Cardiac muscle cell (in vitro differentiated cells and primary cell): ENCODE results near the gene SH3RF3. TPM values are rescaled to one million over a fixed set of nuclear protein-coding genes. Genes with fewer than 3 reads are reported as not detected.

ENCODE experiments used
- DNase-seq, 2 donors: peaks; one replicate each; pipeline versions ENCODE4 v3.0.0 to v3.0.0-alpha.2; 2010 to 2017; ENCODE audit warnings: low read depth in 1 of 2, low spot score in 1 of 2
- H3K27ac ChIP-seq: fragments of 200-600 bp; sonication (generic); 2 replicates; pipeline ENCODE4 v1.5.1; 2016
- H3K27me3 ChIP-seq: fragments of 200-600 bp; sonication (generic); 2 replicates; pipeline ENCODE4 v1.6.0; 2016; ENCODE audit warnings: control low read depth
- H3K36me3 ChIP-seq: fragments of 200-600 bp; sonication (generic); 2 replicates; pipeline ENCODE4 v1.5.1; 2016; ENCODE audit warnings: control low read depth
- H3K4me1 ChIP-seq: fragments of 200-600 bp; sonication (generic); 2 replicates; pipeline ENCODE4 v1.8.1; 2017; ENCODE audit warnings: low read depth, mild to moderate bottlenecking, mixed run types
- H3K4me3 ChIP-seq: fragments of 200-600 bp; sonication (generic); 2 replicates; pipeline ENCODE4 v1.5.1; 2016; ENCODE audit warnings: mild to moderate bottlenecking
- H3K9me3 ChIP-seq: fragments of 200-600 bp; sonication (generic); 2 replicates; pipeline ENCODE4 v1.5.1; 2017; ENCODE audit warnings: low read depth, mild to moderate bottlenecking, control low read depth
- polyA plus RNA-seq: library from polyadenylated mRNA; unstranded; fragments of >200 nt; fragmentation: Nextera tagmentation; extraction: Ambion mirVana; gene quantifications from 2 replicates; pipeline ENCODE4 v1.2.1, GENCODE V29; 2016
- total RNA-seq: library from RNA; depleted of rRNA; stranded (reverse); fragments of >200 nt; gene quantifications from 2 replicates; pipeline ENCODE4 v1.2.3, GENCODE V29; 2016
- TF ChIP-seq, protein P1 (sequence below): IDR thresholded peaks from 2 replicates; pipeline ENCODE4 v1.5.1; 2012; ENCODE audit warnings: low read depth, mild to moderate bottlenecking, low read length

SH3RF3 gene
- total and polyA plus RNA-seq, 2 experiments from 2014 or later = 1.2 to 1.7 TPM

DNA sequence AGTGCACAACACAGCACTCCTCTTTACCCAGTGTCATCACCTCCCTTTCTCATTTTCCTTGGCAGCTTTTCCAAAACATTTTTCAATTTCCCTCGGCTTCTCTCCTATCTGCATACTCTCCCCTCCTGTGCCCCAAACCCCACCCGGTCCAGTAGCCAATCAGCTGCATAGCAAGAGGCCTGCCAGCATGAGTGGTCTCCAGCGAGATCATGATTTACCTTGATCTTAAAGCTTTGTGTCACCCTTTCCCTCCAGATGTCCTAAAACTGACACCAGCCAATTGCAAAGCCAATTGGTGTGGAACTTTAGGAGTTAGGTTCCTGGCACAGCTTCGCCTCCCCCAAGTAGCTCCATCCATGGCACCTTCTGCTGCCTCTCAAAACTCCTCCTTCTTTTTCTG is 45.2 kb upstream of the SH3RF3 start:
- Histone ChIP-seq H3K27me3 (no peaks in the 10 kb centered on the region), H3K9me3 (no peaks in the 10 kb centered on the region), H3K27ac (no peak overlapping the region), H3K36me3 (no peaks in the 10 kb centered on the region), H3K4me3 (no peak overlapping the region), H3K4me1 (no peaks in the 10 kb centered on the region)
- TF ChIP-seq, protein P1, sequence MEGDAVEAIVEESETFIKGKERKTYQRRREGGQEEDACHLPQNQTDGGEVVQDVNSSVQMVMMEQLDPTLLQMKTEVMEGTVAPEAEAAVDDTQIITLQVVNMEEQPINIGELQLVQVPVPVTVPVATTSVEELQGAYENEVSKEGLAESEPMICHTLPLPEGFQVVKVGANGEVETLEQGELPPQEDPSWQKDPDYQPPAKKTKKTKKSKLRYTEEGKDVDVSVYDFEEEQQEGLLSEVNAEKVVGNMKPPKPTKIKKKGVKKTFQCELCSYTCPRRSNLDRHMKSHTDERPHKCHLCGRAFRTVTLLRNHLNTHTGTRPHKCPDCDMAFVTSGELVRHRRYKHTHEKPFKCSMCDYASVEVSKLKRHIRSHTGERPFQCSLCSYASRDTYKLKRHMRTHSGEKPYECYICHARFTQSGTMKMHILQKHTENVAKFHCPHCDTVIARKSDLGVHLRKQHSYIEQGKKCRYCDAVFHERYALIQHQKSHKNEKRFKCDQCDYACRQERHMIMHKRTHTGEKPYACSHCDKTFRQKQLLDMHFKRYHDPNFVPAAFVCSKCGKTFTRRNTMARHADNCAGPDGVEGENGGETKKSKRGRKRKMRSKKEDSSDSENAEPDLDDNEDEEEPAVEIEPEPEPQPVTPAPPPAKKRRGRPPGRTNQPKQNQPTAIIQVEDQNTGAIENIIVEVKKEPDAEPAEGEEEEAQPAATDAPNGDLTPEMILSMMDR = no peak
- no peak for DNase-seq

DNA sequence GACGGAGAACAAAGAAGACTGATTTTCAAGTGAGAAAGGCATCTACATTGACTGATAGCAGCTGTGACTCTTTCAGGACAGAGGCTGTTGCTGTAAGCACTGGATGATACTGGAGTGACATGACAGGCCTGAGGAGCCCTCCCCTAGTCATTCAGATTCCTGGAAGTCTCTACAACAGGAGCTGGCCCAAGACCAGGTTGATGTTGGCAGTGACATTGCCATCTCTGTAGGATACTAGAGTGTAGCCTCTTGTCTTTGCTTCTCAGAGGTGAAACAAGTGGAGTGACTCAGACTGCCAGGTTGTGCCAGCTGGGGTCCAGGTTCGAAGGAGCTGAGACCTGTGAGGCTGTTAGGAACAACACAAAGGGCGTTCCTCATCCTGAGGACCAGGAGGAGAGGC is 44.7 kb upstream of the SH3RF3 start:
- no peak overlapping the region for H3K27ac ChIP-seq
- no peaks in the 10 kb centered on the region for H3K4me1 ChIP-seq
- no peak for DNase-seq
- H3K27me3 ChIP-seq = no peaks in the 10 kb centered on the region
- no peaks in the 10 kb centered on the region for H3K36me3 ChIP-seq
- no peaks in the 10 kb centered on the region for H3K9me3 ChIP-seq
- no peak overlapping the region for H3K4me3 ChIP-seq
- TF ChIP-seq, protein P1 = no peak

DNA sequence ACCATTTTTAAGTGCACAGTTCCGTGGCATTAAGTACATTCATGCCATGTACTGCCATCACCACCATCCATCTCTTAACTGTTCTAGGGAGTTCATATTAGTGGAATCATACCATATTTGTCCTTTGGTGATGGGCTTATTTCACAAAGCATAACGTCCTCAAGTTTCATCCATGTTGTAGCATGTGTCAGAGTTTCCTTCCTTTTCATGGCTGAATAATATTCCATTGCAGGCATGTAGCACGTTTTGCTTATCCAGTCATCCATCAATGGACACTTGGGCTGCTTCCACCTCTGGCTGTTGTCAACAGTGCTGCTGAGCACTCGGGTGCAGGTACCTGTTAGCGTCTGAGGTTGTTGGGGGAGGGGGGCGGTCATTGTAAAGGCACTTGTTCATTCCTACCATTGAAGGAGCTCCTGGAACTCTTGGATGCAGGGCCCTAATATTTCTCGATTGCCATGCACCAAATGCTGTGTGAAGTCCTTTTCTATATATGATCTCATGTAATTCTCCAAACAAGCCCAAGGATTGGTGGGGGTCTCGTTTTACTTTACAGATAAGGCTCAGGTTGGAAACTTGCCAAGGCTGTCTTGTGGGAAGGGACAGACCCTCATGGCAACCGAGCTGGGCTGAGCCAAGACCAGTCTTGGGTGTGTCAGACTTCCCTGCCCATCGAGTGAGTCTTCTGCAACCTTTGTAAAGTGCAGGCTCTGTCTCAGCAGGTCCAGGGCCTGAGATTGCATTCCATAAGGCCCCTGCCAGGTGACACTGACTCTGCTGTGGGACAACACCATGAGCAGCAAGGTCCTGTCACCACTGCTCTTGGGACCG is 42.9 kb upstream of the SH3RF3 start:
- H3K4me1 ChIP-seq = no peaks in the 10 kb centered on the region
- H3K36me3 ChIP-seq = no peaks in the 10 kb centered on the region
- H3K4me3 ChIP-seq = no peak overlapping the region
- no peak for DNase-seq
- TF ChIP-seq, protein P1 = no peak
- H3K27ac ChIP-seq = no peak overlapping the region
- no peaks in the 10 kb centered on the region for H3K9me3 ChIP-seq
- H3K27me3 ChIP-seq = no peaks in the 10 kb centered on the region

DNA sequence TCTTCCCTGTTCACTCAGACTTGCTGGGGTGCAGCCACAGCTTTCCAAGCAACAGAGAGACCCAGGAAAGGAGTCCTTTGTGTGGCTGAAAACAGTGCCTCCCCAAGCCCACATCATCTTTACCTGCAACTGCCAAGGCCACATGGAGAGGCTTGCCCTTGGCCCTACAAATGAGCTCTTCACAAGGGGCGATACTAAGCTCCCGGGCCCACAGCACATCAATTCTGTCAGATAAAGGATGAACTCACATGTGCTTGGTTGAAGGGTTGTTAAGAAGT is 42.3 kb upstream of the SH3RF3 start:
- H3K36me3 ChIP-seq = no peaks in the 10 kb centered on the region
- DNase-seq = no peak
- no peak overlapping the region for H3K27ac ChIP-seq
- H3K9me3 ChIP-seq = no peaks in the 10 kb centered on the region
- H3K27me3 ChIP-seq = no peaks in the 10 kb centered on the region
- TF ChIP-seq, protein P1 = no peak
- H3K4me1 ChIP-seq = no peaks in the 10 kb centered on the region
- no peak overlapping the region for H3K4me3 ChIP-seq

DNA sequence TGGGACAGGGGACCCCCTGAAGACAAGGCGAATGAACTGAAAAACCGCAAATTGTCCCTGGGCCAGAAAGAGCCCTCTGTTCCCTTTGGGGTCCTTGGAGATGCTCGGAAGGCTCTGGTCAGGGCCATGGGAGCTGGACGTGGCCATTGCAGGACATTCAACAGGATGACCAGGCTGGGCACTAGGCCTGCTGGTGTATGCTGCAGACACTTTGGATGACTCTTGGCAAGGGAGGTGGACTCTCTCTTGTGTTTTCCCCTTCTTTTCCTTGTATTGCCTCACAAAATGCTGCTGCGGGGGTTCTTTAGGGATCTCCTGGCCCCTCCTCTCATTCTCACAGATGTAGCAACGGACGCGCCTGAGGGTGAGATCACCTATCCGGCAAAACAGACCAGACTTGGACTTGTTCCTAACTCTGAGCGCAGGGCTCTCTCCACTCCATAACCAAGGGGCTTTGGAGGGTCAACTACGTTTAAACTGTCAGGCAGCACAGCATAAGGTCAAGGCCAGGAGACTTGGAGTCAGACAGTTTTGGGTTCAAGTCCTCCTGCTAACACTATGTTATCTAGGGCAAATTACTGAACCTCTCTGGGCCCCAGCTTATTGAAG is 41.8 kb upstream of the SH3RF3 start:
- no peak overlapping the region for H3K4me3 ChIP-seq
- TF ChIP-seq, protein P1 = no peak
- no peaks in the 10 kb centered on the region for H3K36me3 ChIP-seq

More for the DNA sequence above, 41.8 kb upstream of the SH3RF3 start:
- no peaks in the 10 kb centered on the region for H3K9me3 ChIP-seq
- no peaks in the 10 kb centered on the region for H3K27me3 ChIP-seq
- no peaks in the 10 kb centered on the region for H3K4me1 ChIP-seq
- H3K27ac ChIP-seq = no peak overlapping the region
- DNase-seq = no peak
